Tibial artery (tissue), 4 donors: ENCODE data around the gene CAMKMT.

Source experiments
- DNase-seq, 2 donors: peaks; one replicate each; pipeline ENCODE4 v3.0.0-alpha.2; 2019
- H3K27ac ChIP-seq, 2 donors: fragments of 200-600 bp; sonication (generic) in 1 of 2; 1 replicate in 1 of 2; 2 replicates in 1 of 2; pipeline ENCODE4 v1.5.1; 2018 to 2019; ENCODE audit warnings: mild to moderate bottlenecking in 1 of 2
- H3K27me3 ChIP-seq, 2 donors: fragments of 200-600 bp; sonication (generic) in 1 of 2; one replicate each; pipeline versions ENCODE4 v1.5.1 to v1.6.0; 2016 to 2019
- H3K36me3 ChIP-seq, 3 donors: fragments of 200-600 bp; sonication (generic) in 2 of 3; one replicate each; pipeline ENCODE4 v1.5.1; 2016 to 2019; ENCODE audit warnings: mild to moderate bottlenecking in 2 of 3
- H3K4me1 ChIP-seq, 4 donors: fragments of 200-600 bp; sonication (generic) in 2 of 4; 1 replicate in 3 of 4; 2 replicates in 1 of 4; pipeline ENCODE4 v1.5.1; 2016 to 2019
- H3K4me3 ChIP-seq, 2 donors: fragments of 200-600 bp; sonication (generic) in 1 of 2; 1 replicate in 1 of 2; 2 replicates in 1 of 2; pipeline ENCODE4 v1.5.1; 2018 to 2019; ENCODE audit warnings: mild to moderate bottlenecking in 2 of 2
- H3K9me3 ChIP-seq, 3 donors: fragments of 200-600 bp; sonication (generic) in 1 of 3; one replicate each; pipeline ENCODE4 v1.5.1; 2016 to 2019
- CTCF ChIP-seq, 2 experiments: fragments of 200-600 bp in 1 of 2; fragments of 450-650 bp in 1 of 2; IDR thresholded peaks; one replicate each; pipeline ENCODE4 v1.5.1; 2017 to 2019; ENCODE audit warnings: antibody characterized with exemption in 2 of 2, mild to moderate bottlenecking in 1 of 2, moderate library complexity in 1 of 2
- intact Hi-C: fragments of 100-400 bp; cut with DNase I; formaldehyde crosslinking; loops from one replicate; pipeline ENCODE4 v1.15.0; 2023; ENCODE audit warnings: low total_unique reads

Gene CAMKMT

GRCh38 chr2:44752761-44753160, 391.0 kb downstream of the CAMKMT start:
- H3K36me3 ChIP-seq, result no peaks in the 10 kb centered on the region
- H3K4me1 ChIP-seq, result no peaks in the 10 kb centered on the region
- no peak overlapping the region for H3K27ac ChIP-seq
- DNase-seq, result no peak
- H3K9me3 ChIP-seq, result no peaks in the 10 kb centered on the region
- no peak for TF ChIP-seq CTCF (IDR thresholded peaks at IDR 0.05)
- H3K4me3 ChIP-seq, result no peak overlapping the region
- intact Hi-C loops, result no loop called here
- H3K27me3 ChIP-seq, result no peaks in the 10 kb centered on the region

- Histone ChIP-seq H3K4me1 (no peaks in the 10 kb centered on the region), H3K9me3 (no peaks in the 10 kb centered on the region), H3K27ac (no peak overlapping the region), H3K4me3 (no peak overlapping the region), H3K36me3 (no peaks in the 10 kb centered on the region), H3K27me3 (no peaks in the 10 kb centered on the region)
- intact Hi-C loops, result no loop called here
- no peak for TF ChIP-seq CTCF (IDR thresholded peaks at IDR 0.05)
- DNase-seq, result no peak
Observed at GRCh38 chr2:44753552-44754285, 392.0 kb downstream of the CAMKMT start.

GRCh38 chr2:44758591-44758990, 396.8 kb downstream of the CAMKMT start:
- Histone ChIP-seq H3K36me3 (no peaks in the 10 kb centered on the region), H3K27me3 (no peaks in the 10 kb centered on the region), H3K9me3 (no peaks in the 10 kb centered on the region), H3K4me1 (no peaks in the 10 kb centered on the region), H3K27ac (no peak overlapping the region), H3K4me3 (no peak overlapping the region)
- no peak for TF ChIP-seq CTCF (IDR thresholded peaks at IDR 0.05)
- no peak for DNase-seq
- intact Hi-C loops, result no loop called here

GRCh38 chr2:44759823-44760222, 398.1 kb downstream of the CAMKMT start:
- Histone ChIP-seq H3K9me3 (no peaks in the 10 kb centered on the region), H3K4me3 (no peak overlapping the region), H3K4me1 (no peaks in the 10 kb centered on the region), H3K27ac (no peak overlapping the region), H3K27me3 (no peaks in the 10 kb centered on the region), H3K36me3 (no peaks in the 10 kb centered on the region)
- DNase-seq, result no peak
- no peak for TF ChIP-seq CTCF (IDR thresholded peaks at IDR 0.05)
- intact Hi-C loops, result no loop called here

- intact Hi-C loops, result no loop called here
- no peaks in the 10 kb centered on the region for H3K4me1 ChIP-seq
- H3K27ac ChIP-seq, result no peak overlapping the region
- H3K4me3 ChIP-seq, result no peak overlapping the region
- no peaks in the 10 kb centered on the region for H3K9me3 ChIP-seq
- TF ChIP-seq CTCF (IDR thresholded peaks at IDR 0.05), result no peak
- H3K36me3 ChIP-seq, result no peaks in the 10 kb centered on the region
- DNase-seq, result no peak
- H3K27me3 ChIP-seq, result no peaks in the 10 kb centered on the region
Observed at GRCh38 chr2:44763275-44763782, 401.6 kb downstream of the CAMKMT start.
